GM23338 (cell line): ENCODE results near the gene IRAK1. TPM values are rescaled to one million over a fixed set of nuclear protein-coding genes. Genes with fewer than 3 reads are reported as not detected.

Experiments
- ATAC-seq: fragments of 200-7000 bp; cut with Tn5 transposase; 3 replicates; pipeline ENCODE4 v1.9.1; 2020
- DNase-seq: peaks from one replicate; pipeline ENCODE4 v3.0.0-alpha.2; 2015; ENCODE audit warnings: low spot score
- H2AFZ ChIP-seq: fragments of 200-600 bp; sonication (generic); 2 replicates; pipeline ENCODE4 v1.8.0; 2016; ENCODE audit warnings: antibody characterized with exemption, mild to moderate bottlenecking, moderate library complexity
- H3F3A ChIP-seq: fragments of 200-600 bp; sonication (generic); replicated peaks from 2 replicates; pipeline ENCODE4 v1.8.0; 2017; ENCODE audit warnings: antibody characterized with exemption, mixed run types, low read depth
- H3K27ac ChIP-seq: fragments of 200-600 bp; sonication (generic); 2 replicates; pipeline ENCODE4 v1.6.1; 2016; ENCODE audit warnings: low read depth
- H3K27me3 ChIP-seq: fragments of 200-600 bp; sonication (generic); 2 replicates; pipeline ENCODE4 v1.8.0; 2016; ENCODE audit warnings: mild to moderate bottlenecking, mixed run types, moderate library complexity; ENCODE audit not compliant: insufficient read depth
- H3K36me3 ChIP-seq: fragments of 200-600 bp; sonication (generic); 2 replicates; pipeline ENCODE4 v1.8.0; 2016; ENCODE audit warnings: mild to moderate bottlenecking; ENCODE audit not compliant: insufficient read depth
- H3K4me1 ChIP-seq: fragments of 200-600 bp; sonication (generic); 2 replicates; pipeline ENCODE4 v1.8.0; 2016; ENCODE audit warnings: mild to moderate bottlenecking, moderate library complexity; ENCODE audit not compliant: insufficient read depth
- H3K4me2 ChIP-seq: fragments of 200-600 bp; sonication (generic); 2 replicates; pipeline ENCODE4 v1.7.1; 2017; ENCODE audit warnings: mixed run types
- H3K4me3 ChIP-seq: fragments of 200-600 bp; sonication (generic); 2 replicates; pipeline ENCODE4 v1.6.1; 2016; ENCODE audit warnings: mixed run types
- H3K79me2 ChIP-seq: fragments of 200-600 bp; sonication (generic); replicated peaks from 2 replicates; pipeline ENCODE4 v1.8.0; 2017; ENCODE audit warnings: mild to moderate bottlenecking; ENCODE audit not compliant: insufficient read depth
- H3K9me2 ChIP-seq: fragments of 200-600 bp; sonication (generic); 2 replicates; pipeline ENCODE4 v1.8.0; 2017; ENCODE audit not compliant: insufficient read depth
- H4K20me1 ChIP-seq: fragments of 200-600 bp; sonication (generic); replicated peaks from 2 replicates; pipeline ENCODE4 v1.8.0; 2017; ENCODE audit warnings: mild to moderate bottlenecking; ENCODE audit not compliant: insufficient read depth
- H3K27ac Mint-ChIP-seq: 2 replicates; pipeline ENCODE4 v1.8.0; 2020; ENCODE audit warnings: inconsistent platforms, mild to moderate bottlenecking, moderate library complexity, mixed read lengths
- H3K27me3 Mint-ChIP-seq: 3 replicates; pipeline ENCODE4 v1.8.0; 2022; ENCODE audit warnings: low read depth, mild to moderate bottlenecking, moderate library complexity, mixed read lengths, inconsistent platforms; ENCODE audit not compliant: insufficient read depth, poor library complexity
- H3K36me3 Mint-ChIP-seq: 3 replicates; pipeline ENCODE4 v1.8.0; 2021; ENCODE audit warnings: low read depth, mild to moderate bottlenecking, inconsistent platforms, moderate library complexity, mixed read lengths
- H3K4me1 Mint-ChIP-seq: 3 replicates; pipeline ENCODE4 v1.8.0; 2020; ENCODE audit warnings: mild to moderate bottlenecking, inconsistent platforms, mixed read lengths
- H3K4me3 Mint-ChIP-seq: 3 replicates; pipeline ENCODE4 v1.8.0; 2021; ENCODE audit warnings: moderate library complexity, mild to moderate bottlenecking, inconsistent platforms, mixed read lengths
- H3K9me3 Mint-ChIP-seq: 3 replicates; pipeline ENCODE4 v1.8.0; 2020; ENCODE audit warnings: moderate library complexity, mild to moderate bottlenecking, inconsistent platforms, mixed read lengths
- CREB1 ChIP-seq: fragments of 250-450 bp; sonication (Bioruptor Pico); IDR thresholded peaks from 2 replicates; pipeline ENCODE4 v1.5.0; 2020; ENCODE audit warnings: low read depth, mild to moderate bottlenecking, moderate library complexity
- ETS1 ChIP-seq: IDR thresholded peaks from 2 replicates; pipeline ENCODE4 v1.6.1; 2016; ENCODE audit warnings: antibody characterized with exemption
- EZH2 ChIP-seq: fragments of 200-600 bp; sonication (generic); IDR thresholded peaks from one replicate; pipeline ENCODE4 v1.8.0; 2017; ENCODE audit warnings: antibody characterized with exemption, mild to moderate bottlenecking, low read depth; ENCODE audit not compliant: unreplicated experiment
- EZH2phosphoT487 ChIP-seq: fragments of 200-600 bp; sonication (generic); IDR thresholded peaks from one replicate; pipeline ENCODE4 v1.8.1; 2018; ENCODE audit warnings: antibody characterized with exemption; ENCODE audit not compliant: unreplicated experiment
- JUNB ChIP-seq: IDR thresholded peaks from one replicate; pipeline ENCODE4 v1.6.1; 2016; ENCODE audit warnings: antibody characterized with exemption; ENCODE audit not compliant: unreplicated experiment
- NANOG ChIP-seq: IDR thresholded peaks from 2 replicates; pipeline ENCODE4 v1.6.1; 2016; ENCODE audit warnings: antibody characterized with exemption, borderline replicate concordance
- POLR2AphosphoS5 ChIP-seq: IDR thresholded peaks from 2 replicates; pipeline ENCODE4 v1.6.1; 2016; ENCODE audit warnings: antibody characterized with exemption, low read depth
- STAT1 ChIP-seq: IDR thresholded peaks from one replicate; pipeline ENCODE4 v1.6.1; 2016; ENCODE audit warnings: antibody characterized with exemption; ENCODE audit not compliant: unreplicated experiment
- ZNF114 ChIP-seq: fragments of 250-450 bp; sonication (Bioruptor Pico); IDR thresholded peaks from 2 replicates; pipeline ENCODE4 v1.5.0; 2020; ENCODE audit warnings: mild to moderate bottlenecking, moderate library complexity
- ZNF331 ChIP-seq: fragments of 250-450 bp; sonication (Bioruptor Pico); IDR thresholded peaks from 2 replicates; pipeline ENCODE4 v1.5.0; 2020; ENCODE audit warnings: low read depth, mild to moderate bottlenecking, moderate library complexity
- polyA plus RNA-seq: library from polyadenylated mRNA; unstranded; fragments of >200 nt; fragmentation: Nextera tagmentation; extraction: Ambion mirVana; gene quantifications from 2 replicates; pipeline ENCODE4 v1.2.1, GENCODE V29; 2016
- total RNA-seq: library from RNA; depleted of rRNA; stranded (reverse); fragments of >200 nt; shearing (Covaris generic); gene quantifications from 2 replicates; pipeline ENCODE4 v1.2.3, GENCODE V29; 2014
- TF ChIP-seq, protein P1 (sequence below): IDR thresholded peaks from one replicate; pipeline ENCODE4 v1.6.1; 2018; ENCODE audit warnings: antibody characterized with exemption; ENCODE audit not compliant: unreplicated experiment
- TF ChIP-seq, protein P2 (sequence below), 2 experiments: fragments of 200-600 bp in 1 of 2; sonication (generic) in 1 of 2; conservative IDR thresholded peaks; 2 replicates each; pipeline versions ENCODE4 v1.5.1 to v1.6.1; 2016 to 2017; ENCODE audit warnings: antibody characterized with exemption in 2 of 2, low read depth in 2 of 2, mild to moderate bottlenecking in 2 of 2, moderate library complexity in 1 of 2
- TF ChIP-seq, protein P3 (sequence below): fragments of 250-450 bp; sonication (Bioruptor Pico); IDR thresholded peaks from 2 replicates; pipeline ENCODE4 v1.5.0; 2020; ENCODE audit warnings: mild to moderate bottlenecking, moderate library complexity

IRAK1 gene
- total and polyA plus RNA-seq, 2 experiments from 2014 or later: 21.6 to 38.0 TPM

- Mint-ChIP-seq H3K36me3 (peaks cover 5% of the 10 kb centered on the region; the same call in 2 of the 3 replicates), H3K27ac (no peak overlapping the region)
- H3K4me1 ChIP-seq: peaks cover 6% of the 10 kb centered on the region; the same call in 1 of the 2 replicates
These were observed 2.4 kb upstream of the IRAK1 start for GRCh38 chrX:154022108-154022507.

More at GRCh38 chrX:154022108-154022507, 2.4 kb upstream of the IRAK1 start:
- Histone ChIP-seq H2AFZ (no peak overlapping the region), H4K20me1 (no peaks in the 10 kb centered on the region), H3K27me3 (no peaks in the 10 kb centered on the region), H3K4me3 (no peak overlapping the region), H3F3A (no peaks in the 10 kb centered on the region), H3K27ac (no peak overlapping the region), H3K79me2 (no peaks in the 10 kb centered on the region), H3K36me3 (no peaks in the 10 kb centered on the region), H3K4me2 (no peak overlapping the region), H3K9me2 (no peaks in the 10 kb centered on the region)
- DNase-seq (no peak), ATAC-seq (no peak; the same call in 1 of the 3 replicates)
- H3K27me3 Mint-ChIP-seq: peaks cover 6% of the 10 kb centered on the region
- TF ChIP-seq EZH2phosphoT487 (no peak), POLR2AphosphoS5 (no peak), NANOG (no peak), STAT1 (no peak), CREB1 (CRISPR knock-in tag) (no peak), JUNB (no peak), EZH2 (no peak), ZNF114 (CRISPR knock-in tag) (no peak), ETS1 (no peak), ZNF331 (CRISPR knock-in tag) (no peak)
- TF ChIP-seq, protein P1, sequence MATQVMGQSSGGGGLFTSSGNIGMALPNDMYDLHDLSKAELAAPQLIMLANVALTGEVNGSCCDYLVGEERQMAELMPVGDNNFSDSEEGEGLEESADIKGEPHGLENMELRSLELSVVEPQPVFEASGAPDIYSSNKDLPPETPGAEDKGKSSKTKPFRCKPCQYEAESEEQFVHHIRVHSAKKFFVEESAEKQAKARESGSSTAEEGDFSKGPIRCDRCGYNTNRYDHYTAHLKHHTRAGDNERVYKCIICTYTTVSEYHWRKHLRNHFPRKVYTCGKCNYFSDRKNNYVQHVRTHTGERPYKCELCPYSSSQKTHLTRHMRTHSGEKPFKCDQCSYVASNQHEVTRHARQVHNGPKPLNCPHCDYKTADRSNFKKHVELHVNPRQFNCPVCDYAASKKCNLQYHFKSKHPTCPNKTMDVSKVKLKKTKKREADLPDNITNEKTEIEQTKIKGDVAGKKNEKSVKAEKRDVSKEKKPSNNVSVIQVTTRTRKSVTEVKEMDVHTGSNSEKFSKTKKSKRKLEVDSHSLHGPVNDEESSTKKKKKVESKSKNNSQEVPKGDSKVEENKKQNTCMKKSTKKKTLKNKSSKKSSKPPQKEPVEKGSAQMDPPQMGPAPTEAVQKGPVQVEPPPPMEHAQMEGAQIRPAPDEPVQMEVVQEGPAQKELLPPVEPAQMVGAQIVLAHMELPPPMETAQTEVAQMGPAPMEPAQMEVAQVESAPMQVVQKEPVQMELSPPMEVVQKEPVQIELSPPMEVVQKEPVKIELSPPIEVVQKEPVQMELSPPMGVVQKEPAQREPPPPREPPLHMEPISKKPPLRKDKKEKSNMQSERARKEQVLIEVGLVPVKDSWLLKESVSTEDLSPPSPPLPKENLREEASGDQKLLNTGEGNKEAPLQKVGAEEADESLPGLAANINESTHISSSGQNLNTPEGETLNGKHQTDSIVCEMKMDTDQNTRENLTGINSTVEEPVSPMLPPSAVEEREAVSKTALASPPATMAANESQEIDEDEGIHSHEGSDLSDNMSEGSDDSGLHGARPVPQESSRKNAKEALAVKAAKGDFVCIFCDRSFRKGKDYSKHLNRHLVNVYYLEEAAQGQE: no peak
- TF ChIP-seq, protein P2, sequence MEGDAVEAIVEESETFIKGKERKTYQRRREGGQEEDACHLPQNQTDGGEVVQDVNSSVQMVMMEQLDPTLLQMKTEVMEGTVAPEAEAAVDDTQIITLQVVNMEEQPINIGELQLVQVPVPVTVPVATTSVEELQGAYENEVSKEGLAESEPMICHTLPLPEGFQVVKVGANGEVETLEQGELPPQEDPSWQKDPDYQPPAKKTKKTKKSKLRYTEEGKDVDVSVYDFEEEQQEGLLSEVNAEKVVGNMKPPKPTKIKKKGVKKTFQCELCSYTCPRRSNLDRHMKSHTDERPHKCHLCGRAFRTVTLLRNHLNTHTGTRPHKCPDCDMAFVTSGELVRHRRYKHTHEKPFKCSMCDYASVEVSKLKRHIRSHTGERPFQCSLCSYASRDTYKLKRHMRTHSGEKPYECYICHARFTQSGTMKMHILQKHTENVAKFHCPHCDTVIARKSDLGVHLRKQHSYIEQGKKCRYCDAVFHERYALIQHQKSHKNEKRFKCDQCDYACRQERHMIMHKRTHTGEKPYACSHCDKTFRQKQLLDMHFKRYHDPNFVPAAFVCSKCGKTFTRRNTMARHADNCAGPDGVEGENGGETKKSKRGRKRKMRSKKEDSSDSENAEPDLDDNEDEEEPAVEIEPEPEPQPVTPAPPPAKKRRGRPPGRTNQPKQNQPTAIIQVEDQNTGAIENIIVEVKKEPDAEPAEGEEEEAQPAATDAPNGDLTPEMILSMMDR (conservative IDR thresholded peaks at IDR 0.05; ENCODE audit: low read depth in 2 of 2): no peak
- TF ChIP-seq, protein P3, sequence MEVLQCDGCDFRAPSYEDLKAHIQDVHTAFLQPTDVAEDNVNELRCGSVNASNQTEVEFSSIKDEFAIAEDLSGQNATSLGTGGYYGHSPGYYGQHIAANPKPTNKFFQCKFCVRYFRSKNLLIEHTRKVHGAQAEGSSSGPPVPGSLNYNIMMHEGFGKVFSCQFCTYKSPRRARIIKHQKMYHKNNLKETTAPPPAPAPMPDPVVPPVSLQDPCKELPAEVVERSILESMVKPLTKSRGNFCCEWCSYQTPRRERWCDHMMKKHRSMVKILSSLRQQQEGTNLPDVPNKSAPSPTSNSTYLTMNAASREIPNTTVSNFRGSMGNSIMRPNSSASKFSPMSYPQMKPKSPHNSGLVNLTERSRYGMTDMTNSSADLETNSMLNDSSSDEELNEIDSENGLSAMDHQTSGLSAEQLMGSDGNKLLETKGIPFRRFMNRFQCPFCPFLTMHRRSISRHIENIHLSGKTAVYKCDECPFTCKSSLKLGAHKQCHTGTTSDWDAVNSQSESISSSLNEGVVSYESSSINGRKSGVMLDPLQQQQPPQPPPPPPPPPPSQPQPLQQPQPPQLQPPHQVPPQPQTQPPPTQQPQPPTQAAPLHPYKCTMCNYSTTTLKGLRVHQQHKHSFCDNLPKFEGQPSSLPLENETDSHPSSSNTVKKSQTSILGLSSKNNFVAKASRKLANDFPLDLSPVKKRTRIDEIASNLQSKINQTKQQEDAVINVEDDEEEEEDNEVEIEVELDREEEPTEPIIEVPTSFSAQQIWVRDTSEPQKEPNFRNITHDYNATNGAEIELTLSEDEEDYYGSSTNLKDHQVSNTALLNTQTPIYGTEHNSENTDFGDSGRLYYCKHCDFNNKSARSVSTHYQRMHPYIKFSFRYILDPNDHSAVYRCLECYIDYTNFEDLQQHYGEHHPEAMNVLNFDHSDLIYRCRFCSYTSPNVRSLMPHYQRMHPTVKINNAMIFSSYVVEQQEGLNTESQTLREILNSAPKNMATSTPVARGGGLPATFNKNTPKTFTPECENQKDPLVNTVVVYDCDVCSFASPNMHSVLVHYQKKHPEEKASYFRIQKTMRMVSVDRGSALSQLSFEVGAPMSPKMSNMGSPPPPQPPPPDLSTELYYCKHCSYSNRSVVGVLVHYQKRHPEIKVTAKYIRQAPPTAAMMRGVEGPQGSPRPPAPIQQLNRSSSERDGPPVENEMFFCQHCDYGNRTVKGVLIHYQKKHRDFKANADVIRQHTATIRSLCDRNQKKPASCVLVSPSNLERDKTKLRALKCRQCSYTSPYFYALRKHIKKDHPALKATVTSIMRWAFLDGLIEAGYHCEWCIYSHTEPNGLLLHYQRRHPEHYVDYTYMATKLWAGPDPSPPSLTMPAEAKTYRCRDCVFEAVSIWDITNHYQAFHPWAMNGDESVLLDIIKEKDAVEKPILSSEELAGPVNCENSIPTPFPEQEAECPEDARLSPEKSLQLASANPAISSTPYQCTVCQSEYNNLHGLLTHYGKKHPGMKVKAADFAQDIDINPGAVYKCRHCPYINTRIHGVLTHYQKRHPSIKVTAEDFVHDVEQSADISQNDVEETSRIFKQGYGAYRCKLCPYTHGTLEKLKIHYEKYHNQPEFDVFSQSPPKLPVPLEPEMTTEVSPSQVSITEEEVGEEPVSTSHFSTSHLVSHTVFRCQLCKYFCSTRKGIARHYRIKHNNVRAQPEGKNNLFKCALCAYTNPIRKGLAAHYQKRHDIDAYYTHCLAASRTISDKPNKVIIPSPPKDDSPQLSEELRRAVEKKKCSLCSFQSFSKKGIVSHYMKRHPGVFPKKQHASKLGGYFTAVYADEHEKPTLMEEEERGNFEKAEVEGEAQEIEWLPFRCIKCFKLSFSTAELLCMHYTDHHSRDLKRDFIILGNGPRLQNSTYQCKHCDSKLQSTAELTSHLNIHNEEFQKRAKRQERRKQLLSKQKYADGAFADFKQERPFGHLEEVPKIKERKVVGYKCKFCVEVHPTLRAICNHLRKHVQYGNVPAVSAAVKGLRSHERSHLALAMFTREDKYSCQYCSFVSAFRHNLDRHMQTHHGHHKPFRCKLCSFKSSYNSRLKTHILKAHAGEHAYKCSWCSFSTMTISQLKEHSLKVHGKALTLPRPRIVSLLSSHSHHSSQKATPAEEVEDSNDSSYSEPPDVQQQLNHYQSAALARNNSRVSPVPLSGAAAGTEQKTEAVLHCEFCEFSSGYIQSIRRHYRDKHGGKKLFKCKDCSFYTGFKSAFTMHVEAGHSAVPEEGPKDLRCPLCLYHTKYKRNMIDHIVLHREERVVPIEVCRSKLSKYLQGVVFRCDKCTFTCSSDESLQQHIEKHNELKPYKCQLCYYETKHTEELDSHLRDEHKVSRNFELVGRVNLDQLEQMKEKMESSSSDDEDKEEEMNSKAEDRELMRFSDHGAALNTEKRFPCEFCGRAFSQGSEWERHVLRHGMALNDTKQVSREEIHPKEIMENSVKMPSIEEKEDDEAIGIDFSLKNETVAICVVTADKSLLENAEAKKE (CRISPR knock-in tag): no peak
- H3K4me3 Mint-ChIP-seq: no peak overlapping the region
- H3K9me3 Mint-ChIP-seq: no peaks in the 10 kb centered on the region
- H3K4me1 Mint-ChIP-seq: peaks cover 30% of the 10 kb centered on the region
